ENCODE measurements around the gene LOXL1. TPM values are rescaled to one million over a fixed set of nuclear protein-coding genes. Genes with fewer than 3 reads are reported as not detected.

LOXL1 gene
- total and polyA plus RNA-seq, 4 donors: 0.67 to 2.0 (median 1.4) TPM; not detected in 1

DNA sequence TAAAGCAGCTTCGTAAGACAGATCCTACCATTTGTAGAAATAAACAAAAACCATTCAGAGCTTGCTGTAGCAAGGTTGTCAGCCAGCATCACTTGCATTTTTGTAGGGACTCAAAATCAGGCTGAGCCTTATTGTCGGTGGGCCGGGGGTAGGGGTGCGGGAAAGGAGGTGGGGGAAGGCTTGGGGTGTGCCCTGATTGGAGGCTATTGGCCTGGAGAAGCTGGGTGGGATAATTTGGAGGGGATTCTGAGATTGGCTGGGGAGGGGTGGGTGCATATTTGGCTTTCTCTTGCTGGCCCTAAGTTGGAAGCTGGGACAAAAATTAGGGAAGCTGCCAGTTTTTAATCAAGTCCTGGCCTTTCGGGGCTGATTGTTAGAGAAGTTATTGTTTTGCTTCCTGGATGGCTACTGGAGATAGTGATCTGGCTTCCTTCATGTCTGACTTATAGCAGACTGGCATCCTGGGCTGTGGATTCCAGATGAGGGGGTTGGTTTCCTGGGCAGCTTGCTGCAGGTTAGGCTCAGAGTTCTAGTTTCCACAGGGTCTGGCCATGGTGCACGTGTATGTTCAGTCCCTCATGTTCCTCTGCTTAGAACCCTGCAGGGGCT is 43.0 kb downstream of the LOXL1 start:
- no peak for DNase-seq (ENCODE audit: low spot score)
- Histone ChIP-seq H3K9me3 (ENCODE audit: control insufficient read depth in 4 of 4, low read length in 3 of 4) (no peaks in the 10 kb centered on the region), H3K36me3 (ENCODE audit: control insufficient read depth in 4 of 4, insufficient read depth in 3 of 4, low read depth in 1 of 4, low read length in 3 of 4) (no peaks in the 10 kb centered on the region), H3K27me3 (ENCODE audit: control insufficient read depth in 4 of 4, insufficient read depth in 4 of 4, low read length in 3 of 4) (no peaks in the 10 kb centered on the region), H3K4me3 (ENCODE audit: low read depth in 1 of 3, low read length in 3 of 3) (no peak overlapping the region), H3K27ac (ENCODE audit: low read depth in 1 of 2, low read length in 2 of 2) (no peak overlapping the region), H3K4me1 (ENCODE audit: control insufficient read depth in 4 of 4, insufficient read depth in 4 of 4, low read length in 3 of 4) (peaks cover 0 to 9% (median 6%) of the 10 kb centered on the region in 4 donors), H3K9ac (ENCODE audit: low read depth in 1 of 2, low read length in 2 of 2) (no peak overlapping the region)
- TF ChIP-seq YY1 (IDR thresholded peaks at IDR 0.05) (no peak), HNF4G (IDR thresholded peaks at IDR 0.05) (no peak), GABPA (IDR thresholded peaks at IDR 0.05 in 1 of 2, conservative IDR thresholded peaks at IDR 0.05 in 1 of 2) (no peak), HNF4A (conservative IDR thresholded peaks at IDR 0.05) (no peak), SP1 (IDR thresholded peaks at IDR 0.05) (no peak), FOXA2 (IDR thresholded peaks at IDR 0.05) (no peak), RXRA (IDR thresholded peaks at IDR 0.05) (no peak), EGR1 (IDR thresholded peaks at IDR 0.05; ENCODE audit: low read depth in 2 of 2) (no peak), JUND (IDR thresholded peaks at IDR 0.05) (no peak), RAD21 (IDR thresholded peaks at IDR 0.05) (no peak), NR2F2 (IDR thresholded peaks at IDR 0.05) (no peak)
- TF ChIP-seq, protein P1, sequence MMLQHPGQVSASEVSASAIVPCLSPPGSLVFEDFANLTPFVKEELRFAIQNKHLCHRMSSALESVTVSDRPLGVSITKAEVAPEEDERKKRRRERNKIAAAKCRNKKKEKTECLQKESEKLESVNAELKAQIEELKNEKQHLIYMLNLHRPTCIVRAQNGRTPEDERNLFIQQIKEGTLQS (IDR thresholded peaks at IDR 0.05): no peak
- TF ChIP-seq, protein P2, sequence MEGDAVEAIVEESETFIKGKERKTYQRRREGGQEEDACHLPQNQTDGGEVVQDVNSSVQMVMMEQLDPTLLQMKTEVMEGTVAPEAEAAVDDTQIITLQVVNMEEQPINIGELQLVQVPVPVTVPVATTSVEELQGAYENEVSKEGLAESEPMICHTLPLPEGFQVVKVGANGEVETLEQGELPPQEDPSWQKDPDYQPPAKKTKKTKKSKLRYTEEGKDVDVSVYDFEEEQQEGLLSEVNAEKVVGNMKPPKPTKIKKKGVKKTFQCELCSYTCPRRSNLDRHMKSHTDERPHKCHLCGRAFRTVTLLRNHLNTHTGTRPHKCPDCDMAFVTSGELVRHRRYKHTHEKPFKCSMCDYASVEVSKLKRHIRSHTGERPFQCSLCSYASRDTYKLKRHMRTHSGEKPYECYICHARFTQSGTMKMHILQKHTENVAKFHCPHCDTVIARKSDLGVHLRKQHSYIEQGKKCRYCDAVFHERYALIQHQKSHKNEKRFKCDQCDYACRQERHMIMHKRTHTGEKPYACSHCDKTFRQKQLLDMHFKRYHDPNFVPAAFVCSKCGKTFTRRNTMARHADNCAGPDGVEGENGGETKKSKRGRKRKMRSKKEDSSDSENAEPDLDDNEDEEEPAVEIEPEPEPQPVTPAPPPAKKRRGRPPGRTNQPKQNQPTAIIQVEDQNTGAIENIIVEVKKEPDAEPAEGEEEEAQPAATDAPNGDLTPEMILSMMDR (IDR thresholded peaks at IDR 0.05; ENCODE audit: low read depth, low read length, missing input control): no peak
- TF ChIP-seq, protein P3, sequence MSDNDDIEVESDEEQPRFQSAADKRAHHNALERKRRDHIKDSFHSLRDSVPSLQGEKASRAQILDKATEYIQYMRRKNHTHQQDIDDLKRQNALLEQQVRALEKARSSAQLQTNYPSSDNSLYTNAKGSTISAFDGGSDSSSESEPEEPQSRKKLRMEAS (IDR thresholded peaks at IDR 0.05): no peak
- 86% methylated on average over 6 of the region's 6 CpGs for WGBS

DNA sequence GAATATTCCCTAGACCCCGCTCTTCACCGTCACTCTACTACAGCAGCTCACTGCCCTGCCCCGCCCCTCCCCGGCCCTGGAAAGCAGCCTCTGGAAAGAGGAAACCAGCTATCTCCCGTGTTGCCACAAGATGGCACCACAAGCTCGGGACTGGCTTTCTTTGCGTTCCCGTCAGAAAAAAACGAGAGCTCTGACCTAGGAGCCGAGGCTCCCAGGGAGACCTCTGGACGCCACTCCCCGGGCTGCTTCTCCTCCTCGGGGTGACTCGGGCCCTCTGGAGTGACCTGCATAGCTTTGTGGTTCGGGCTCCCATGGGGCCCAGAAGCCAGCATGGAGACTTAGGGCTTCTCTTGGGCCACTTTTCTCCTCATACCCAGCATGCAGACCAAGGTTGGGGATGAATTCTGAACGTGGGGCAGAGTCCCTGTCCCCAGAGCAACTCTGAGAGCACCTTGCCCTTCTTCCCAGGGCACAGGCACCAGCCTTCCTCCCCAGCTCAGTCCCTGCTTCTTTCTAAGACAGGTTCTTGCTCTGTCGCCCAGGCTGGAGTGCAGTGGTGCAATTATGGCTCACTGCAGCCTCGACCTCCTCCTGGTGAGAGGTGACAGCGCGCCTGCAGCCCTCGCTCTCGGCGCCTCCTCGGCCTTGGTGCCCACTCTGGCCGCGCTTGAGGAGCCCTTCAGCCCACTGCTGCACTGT is 46.9 kb downstream of the LOXL1 start:
- H3K9ac ChIP-seq (ENCODE audit: low read depth in 1 of 2, low read length in 2 of 2): no peak overlapping the region
- H3K4me3 ChIP-seq (ENCODE audit: low read depth in 1 of 3, low read length in 3 of 3): peak overlapping the region in 2 of 3 donors; percentile 12 to 41
- H3K27ac ChIP-seq (ENCODE audit: low read depth in 1 of 2, low read length in 2 of 2): no peak overlapping the region
- H3K9me3 ChIP-seq (ENCODE audit: control insufficient read depth in 4 of 4, low read length in 3 of 4): no peaks in the 10 kb centered on the region
- peak; percentile 84 for DNase-seq (ENCODE audit: low spot score)
- TF ChIP-seq HNF4G (IDR thresholded peaks at IDR 0.05) (no peak), SP1 (IDR thresholded peaks at IDR 0.05) (no peak), YY1 (IDR thresholded peaks at IDR 0.05) (no peak), RXRA (IDR thresholded peaks at IDR 0.05) (peak; percentile 76 to 82), FOXA1 (IDR thresholded peaks at IDR 0.05) (no peak), HNF4A (conservative IDR thresholded peaks at IDR 0.05) (no peak), GABPA (IDR thresholded peaks at IDR 0.05 in 1 of 2, conservative IDR thresholded peaks at IDR 0.05 in 1 of 2) (no peak), JUND (IDR thresholded peaks at IDR 0.05) (no peak), FOXA2 (IDR thresholded peaks at IDR 0.05) (no peak), NR2F2 (IDR thresholded peaks at IDR 0.05) (no peak), TAF1 (conservative IDR thresholded peaks at IDR 0.05) (no peak), RAD21 (IDR thresholded peaks at IDR 0.05) (peak; percentile 99)
- TF ChIP-seq, protein P4, sequence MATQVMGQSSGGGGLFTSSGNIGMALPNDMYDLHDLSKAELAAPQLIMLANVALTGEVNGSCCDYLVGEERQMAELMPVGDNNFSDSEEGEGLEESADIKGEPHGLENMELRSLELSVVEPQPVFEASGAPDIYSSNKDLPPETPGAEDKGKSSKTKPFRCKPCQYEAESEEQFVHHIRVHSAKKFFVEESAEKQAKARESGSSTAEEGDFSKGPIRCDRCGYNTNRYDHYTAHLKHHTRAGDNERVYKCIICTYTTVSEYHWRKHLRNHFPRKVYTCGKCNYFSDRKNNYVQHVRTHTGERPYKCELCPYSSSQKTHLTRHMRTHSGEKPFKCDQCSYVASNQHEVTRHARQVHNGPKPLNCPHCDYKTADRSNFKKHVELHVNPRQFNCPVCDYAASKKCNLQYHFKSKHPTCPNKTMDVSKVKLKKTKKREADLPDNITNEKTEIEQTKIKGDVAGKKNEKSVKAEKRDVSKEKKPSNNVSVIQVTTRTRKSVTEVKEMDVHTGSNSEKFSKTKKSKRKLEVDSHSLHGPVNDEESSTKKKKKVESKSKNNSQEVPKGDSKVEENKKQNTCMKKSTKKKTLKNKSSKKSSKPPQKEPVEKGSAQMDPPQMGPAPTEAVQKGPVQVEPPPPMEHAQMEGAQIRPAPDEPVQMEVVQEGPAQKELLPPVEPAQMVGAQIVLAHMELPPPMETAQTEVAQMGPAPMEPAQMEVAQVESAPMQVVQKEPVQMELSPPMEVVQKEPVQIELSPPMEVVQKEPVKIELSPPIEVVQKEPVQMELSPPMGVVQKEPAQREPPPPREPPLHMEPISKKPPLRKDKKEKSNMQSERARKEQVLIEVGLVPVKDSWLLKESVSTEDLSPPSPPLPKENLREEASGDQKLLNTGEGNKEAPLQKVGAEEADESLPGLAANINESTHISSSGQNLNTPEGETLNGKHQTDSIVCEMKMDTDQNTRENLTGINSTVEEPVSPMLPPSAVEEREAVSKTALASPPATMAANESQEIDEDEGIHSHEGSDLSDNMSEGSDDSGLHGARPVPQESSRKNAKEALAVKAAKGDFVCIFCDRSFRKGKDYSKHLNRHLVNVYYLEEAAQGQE (IDR thresholded peaks at IDR 0.05): no peak
- TF ChIP-seq, protein P5, sequence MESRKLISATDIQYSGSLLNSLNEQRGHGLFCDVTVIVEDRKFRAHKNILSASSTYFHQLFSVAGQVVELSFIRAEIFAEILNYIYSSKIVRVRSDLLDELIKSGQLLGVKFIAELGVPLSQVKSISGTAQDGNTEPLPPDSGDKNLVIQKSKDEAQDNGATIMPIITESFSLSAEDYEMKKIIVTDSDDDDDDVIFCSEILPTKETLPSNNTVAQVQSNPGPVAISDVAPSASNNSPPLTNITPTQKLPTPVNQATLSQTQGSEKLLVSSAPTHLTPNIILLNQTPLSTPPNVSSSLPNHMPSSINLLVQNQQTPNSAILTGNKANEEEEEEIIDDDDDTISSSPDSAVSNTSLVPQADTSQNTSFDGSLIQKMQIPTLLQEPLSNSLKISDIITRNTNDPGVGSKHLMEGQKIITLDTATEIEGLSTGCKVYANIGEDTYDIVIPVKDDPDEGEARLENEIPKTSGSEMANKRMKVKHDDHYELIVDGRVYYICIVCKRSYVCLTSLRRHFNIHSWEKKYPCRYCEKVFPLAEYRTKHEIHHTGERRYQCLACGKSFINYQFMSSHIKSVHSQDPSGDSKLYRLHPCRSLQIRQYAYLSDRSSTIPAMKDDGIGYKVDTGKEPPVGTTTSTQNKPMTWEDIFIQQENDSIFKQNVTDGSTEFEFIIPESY (IDR thresholded peaks at IDR 0.05): no peak
- TF ChIP-seq, protein P1 (IDR thresholded peaks at IDR 0.05): no peak
- TF ChIP-seq, protein P2 (IDR thresholded peaks at IDR 0.05; ENCODE audit: low read depth, low read length, missing input control): peak; percentile 95
- TF ChIP-seq, protein P3 (IDR thresholded peaks at IDR 0.05): no peak
- WGBS: 27% methylated on average over 26 of the region's 26 CpGs
- peaks cover 0 to 6% (median 4%) of the 10 kb centered on the region in 4 donors for H3K4me1 ChIP-seq (ENCODE audit: control insufficient read depth in 4 of 4, insufficient read depth in 4 of 4, low read length in 3 of 4)
- H3K27me3 ChIP-seq (ENCODE audit: control insufficient read depth in 4 of 4, insufficient read depth in 4 of 4, low read length in 3 of 4): no peaks in the 10 kb centered on the region
- no peaks in the 10 kb centered on the region for H3K36me3 ChIP-seq (ENCODE audit: control insufficient read depth in 4 of 4, insufficient read depth in 3 of 4, low read depth in 1 of 4, low read length in 3 of 4)

Data from liver (tissue), 9 donors.